ENCODE data around the gene NELFA. TPM values are rescaled to one million over a fixed set of nuclear protein-coding genes. Genes with fewer than 3 reads are reported as not detected.

Gene NELFA
- total and polyA plus RNA-seq, 2 of the 4 experiments (the other 2 are of a cell fraction), result 4.3 to 21.9 TPM

- Histone ChIP-seq H2BK20ac (ENCODE audit: low read depth, low read length) (no peak overlapping the region), H3K9ac (ENCODE audit: low read depth, low read length) (no peak overlapping the region), H3K79me1 (ENCODE audit: low read depth in 1 of 2, low read length in 2 of 2) (peaks cover 9 to 41% of the 10 kb centered on the region in 2 experiments; a peak in 3 of 4 replicates), H2AFZ (replicated peaks; ENCODE audit: low read length, poor library complexity) (no peak overlapping the region), H4K20me1 (ENCODE audit: insufficient read depth, low read length) (no peaks in the 10 kb centered on the region; the same call in 1 of the 2 replicates), H3K27me3 (ENCODE audit: control insufficient read depth, insufficient read depth, low read length) (no peaks in the 10 kb centered on the region), H4K5ac (ENCODE audit: low read depth, low read length) (no peak overlapping the region), H3K9me1 (ENCODE audit: insufficient read depth, low read length) (0 out of 2 replicates have a peak, but pooled peaks cover 3% of the 10 kb centered on the region), H3K36me3 (ENCODE audit: control insufficient read depth, insufficient read depth, low read length) (peaks cover 48% of the 10 kb centered on the region), H3K9me3 (ENCODE audit: control insufficient read depth, insufficient read depth, low read length) (no peaks in the 10 kb centered on the region), H4K8ac (ENCODE audit: low read depth in 2 of 2, low read length in 2 of 2) (no peak overlapping the region), H2BK15ac (ENCODE audit: low read depth, low read length) (no peak overlapping the region), H3K4me1 (ENCODE audit: control insufficient read depth, insufficient read depth, low read length) (no peaks in the 10 kb centered on the region), H3K56ac (ENCODE audit: extremely low read depth, insufficient read depth, low read length) (no peak overlapping the region), H2AK9ac (replicated peaks; ENCODE audit: low read depth, low read length, poor library complexity) (no peak overlapping the region), H3K4me3 (ENCODE audit: insufficient read depth, low read depth, low read length) (no peak overlapping the region), H2AK5ac (ENCODE audit: low read depth, low read length) (no peak overlapping the region), H2BK120ac (ENCODE audit: low read depth, low read length) (no peak overlapping the region), H3K18ac (ENCODE audit: low read depth, low read length) (no peak overlapping the region), H2BK5ac (ENCODE audit: low read depth, low read length, poor library complexity, severe bottlenecking) (no peak overlapping the region), H3K23ac (ENCODE audit: low read depth, low read length) (no peak overlapping the region), H3K27ac (ENCODE audit: insufficient read depth, low read length) (no peak overlapping the region), H3K4me2 (ENCODE audit: low read depth, low read length) (no peak overlapping the region), H4K91ac (ENCODE audit: insufficient read depth, low read depth, low read length) (no peak overlapping the region), H3K14ac (replicated peaks; ENCODE audit: low read depth, low read length) (no peak overlapping the region), H3K4ac (ENCODE audit: low read depth, low read length) (no peak overlapping the region)
- TF ChIP-seq CTCF (conservative IDR thresholded peaks at IDR 0.05; ENCODE audit: low read depth, low read length) (no peak), NFE2L2 (IDR thresholded peaks at IDR 0.05; ENCODE audit: low read depth, low read length) (no peak), POLR2A (IDR thresholded peaks at IDR 0.05; ENCODE audit: low read depth, low read length) (no peak), RAD21 (IDR thresholded peaks at IDR 0.05; ENCODE audit: low read length) (no peak), ELK1 (IDR thresholded peaks at IDR 0.05; ENCODE audit: borderline replicate concordance, low read depth, low read length) (no peak), MAZ (IDR thresholded peaks at IDR 0.05; ENCODE audit: borderline replicate concordance, low read depth, low read length) (no peak), MAFK (IDR thresholded peaks at IDR 0.05; ENCODE audit: low read depth, low read length) (no peak)
- ChIA-PET POLR2A (ENCODE audit: unreplicated experiment) (interaction anchor here (0.6 kb wide), 1 partner anchor 995 kb away, joined by 3 read pairs; no protein-coding TSS in a partner anchor), CTCF (no interaction called here)
- ATAC-seq (ENCODE audit: low read depth) (no peak), DNase-seq (no peak)
- intact Hi-C loops (cut with micrococcal nuclease), result no loop called here
- no TSS peak for BruUV-seq (replicated peaks)
- WGBS, 2 experiments (ENCODE audit: extremely low coverage in 2 of 2, insufficient read length in 1 of 2), result 100% methylated on average over 1 of the region's 10 CpGs; no CpG with 5 or more reads in 1 of the 2 experiments
- in situ Hi-C loops (cut with MboI; ENCODE audit: low sequenced_read_pairs), result no loop called here
- dilution Hi-C loops (cut with HindIII; ENCODE audit: low sequenced_read_pairs, unreplicated experiment), result no loop called here
These were observed 36.4 kb downstream of the NELFA start for GRCh38 chr4:1972414-1972813.
